GM10248 (cell line): Measurements from ENCODE around the gene NR4A2.
A peak's percentile ranks its signal among the peaks of the same experiment; 100 is the strongest.

Experiments
- CTCF ChIA-PET: fragments of 300-600 bp; sonication (Branson Sonifier 250); formaldehyde crosslinking; extraction: SDS; loops from one replicate; lab custom pipeline; 2021; ENCODE audit warnings: antibody characterized with exemption; lab: Yijun Ruan, JAX
- POLR2A ChIA-PET: fragments of 350-650 bp; sonication (Branson Sonifier 250); formaldehyde crosslinking; extraction: SDS; loops from one replicate; lab custom pipeline; 2020; ENCODE audit warnings: antibody characterized with exemption; lab: Yijun Ruan, JAX
- DNase-seq: peaks from one replicate; pipeline ENCODE4 v3.0.0; 2012; ENCODE audit errors: extremely low spot score
- TF ChIP-seq, protein P1 (sequence below): IDR thresholded peaks from 2 replicates; pipeline ENCODE4 v1.5.1; 2012; ENCODE audit warnings: mild to moderate bottlenecking, low read depth; ENCODE audit errors: extremely low read depth, missing control alignments, control extremely low read depth

Gene NR4A2

DNA sequence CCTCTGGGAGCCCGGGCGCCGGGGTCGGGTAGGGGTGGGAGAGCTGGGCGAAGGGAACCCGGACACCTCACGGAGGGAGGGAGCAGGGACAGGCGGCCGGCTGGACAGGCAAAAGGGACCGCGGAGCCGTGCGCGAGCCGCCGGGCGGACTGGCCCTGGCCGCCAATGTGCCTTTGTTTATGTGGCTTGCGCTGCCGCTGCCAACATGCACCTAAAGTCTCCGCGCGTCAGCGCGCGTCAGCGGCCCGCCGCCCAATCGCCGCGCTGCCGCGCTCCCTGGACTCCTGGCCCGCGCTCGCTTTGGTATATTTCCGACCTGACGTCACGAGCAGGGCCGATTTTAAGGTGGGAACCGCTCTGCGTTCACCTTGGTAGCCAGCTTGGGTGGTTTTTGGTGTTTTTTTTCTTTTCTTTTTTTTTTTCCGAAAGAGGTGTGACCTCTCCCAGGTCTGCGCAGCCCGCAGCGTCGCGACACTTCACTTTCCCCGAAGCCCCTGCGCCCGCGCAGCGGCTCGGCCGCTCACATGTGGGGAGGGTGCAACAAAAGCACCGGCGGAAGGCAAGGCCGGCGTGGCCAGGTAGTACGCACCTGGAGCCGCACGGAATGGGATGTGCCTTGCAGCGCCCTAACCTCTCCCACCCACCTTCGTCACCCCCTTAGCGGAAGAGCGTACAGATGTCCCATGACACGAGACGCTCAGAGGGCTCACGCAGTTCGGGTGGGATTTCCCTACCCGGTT lies at the start of gene NR4A2:
NR4A2 (minus strand) TSS at position 188 of the 740 bp plus-strand sequence. CDS start 2,535 bp downstream, outside the sequence.
- ChIA-PET POLR2A (interaction anchor here (0.9 to 1.8 kb wide), 3 partner anchors 8 to 261 kb away, joined by 3 to 5 read pairs (median 4); no protein-coding TSS in a partner anchor), CTCF (interaction anchor here (1.3 to 4.5 kb wide), 3 partner anchors 106 to 257 kb away, joined by 4 to 51 read pairs (median 12); no protein-coding TSS in a partner anchor)
- TF ChIP-seq, protein P1, sequence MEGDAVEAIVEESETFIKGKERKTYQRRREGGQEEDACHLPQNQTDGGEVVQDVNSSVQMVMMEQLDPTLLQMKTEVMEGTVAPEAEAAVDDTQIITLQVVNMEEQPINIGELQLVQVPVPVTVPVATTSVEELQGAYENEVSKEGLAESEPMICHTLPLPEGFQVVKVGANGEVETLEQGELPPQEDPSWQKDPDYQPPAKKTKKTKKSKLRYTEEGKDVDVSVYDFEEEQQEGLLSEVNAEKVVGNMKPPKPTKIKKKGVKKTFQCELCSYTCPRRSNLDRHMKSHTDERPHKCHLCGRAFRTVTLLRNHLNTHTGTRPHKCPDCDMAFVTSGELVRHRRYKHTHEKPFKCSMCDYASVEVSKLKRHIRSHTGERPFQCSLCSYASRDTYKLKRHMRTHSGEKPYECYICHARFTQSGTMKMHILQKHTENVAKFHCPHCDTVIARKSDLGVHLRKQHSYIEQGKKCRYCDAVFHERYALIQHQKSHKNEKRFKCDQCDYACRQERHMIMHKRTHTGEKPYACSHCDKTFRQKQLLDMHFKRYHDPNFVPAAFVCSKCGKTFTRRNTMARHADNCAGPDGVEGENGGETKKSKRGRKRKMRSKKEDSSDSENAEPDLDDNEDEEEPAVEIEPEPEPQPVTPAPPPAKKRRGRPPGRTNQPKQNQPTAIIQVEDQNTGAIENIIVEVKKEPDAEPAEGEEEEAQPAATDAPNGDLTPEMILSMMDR, result no peak
- peak; percentile 86 for DNase-seq

DNA sequence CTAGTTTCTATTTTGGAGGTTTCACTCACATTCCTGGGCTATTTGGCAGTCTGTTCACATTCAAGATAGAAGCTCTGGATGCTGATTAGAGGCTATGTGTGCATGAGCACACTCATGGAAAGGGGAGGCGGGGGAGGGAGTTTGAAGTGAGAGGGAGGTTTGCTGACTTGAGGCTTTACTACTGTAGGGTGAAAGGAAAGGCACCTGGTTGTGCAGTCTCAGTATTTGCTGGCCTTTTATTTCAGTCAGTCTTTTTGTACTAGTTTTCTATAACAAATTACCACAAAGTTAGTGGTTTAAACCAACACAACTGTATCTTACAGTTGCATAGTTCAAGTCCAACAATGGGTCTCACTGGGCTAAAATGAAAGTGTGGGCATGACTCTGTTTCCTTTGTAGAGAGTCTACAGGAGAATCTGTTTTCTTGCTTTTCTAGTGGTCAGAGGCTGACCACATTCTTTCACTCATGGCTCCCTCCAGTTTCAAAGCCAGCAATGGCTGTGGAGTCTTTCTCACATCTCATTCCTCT lies 47.7 kb upstream of the NR4A2 start:
- no peak for DNase-seq
- CTCF ChIA-PET, result interaction anchor here (1.1 to 1.3 kb wide), 2 partner anchors 34 to 209 kb away, joined by 3 to 4 read pairs; no protein-coding TSS in a partner anchor
- POLR2A ChIA-PET, result no interaction called here
- TF ChIP-seq, protein P1, result no peak

DNA sequence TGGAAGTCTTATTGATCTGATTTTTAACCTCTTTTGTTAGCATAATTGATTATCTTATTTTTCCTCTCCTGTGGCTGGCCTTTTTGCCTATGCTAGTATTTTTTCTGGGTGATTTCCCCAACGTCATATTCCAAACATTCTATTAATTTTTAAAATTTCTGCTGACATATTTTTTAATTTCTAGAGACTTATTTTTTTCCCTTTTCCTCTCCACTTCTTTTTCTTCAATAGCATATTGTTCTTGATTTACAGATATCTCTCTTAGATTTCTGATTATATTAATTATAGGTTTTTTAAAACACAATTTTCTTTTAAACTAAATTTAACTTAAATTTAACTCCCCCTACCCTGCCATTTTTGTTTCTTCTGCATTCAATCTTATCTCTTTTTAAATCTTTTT lies 47.2 kb upstream of the NR4A2 start:
- TF ChIP-seq, protein P1, result no peak
- ChIA-PET CTCF (interaction anchor here (1.3 kb wide), 1 partner anchor 34 kb away, joined by 4 read pairs; no protein-coding TSS in a partner anchor), POLR2A (no interaction called here)
- DNase-seq, result no peak

DNA sequence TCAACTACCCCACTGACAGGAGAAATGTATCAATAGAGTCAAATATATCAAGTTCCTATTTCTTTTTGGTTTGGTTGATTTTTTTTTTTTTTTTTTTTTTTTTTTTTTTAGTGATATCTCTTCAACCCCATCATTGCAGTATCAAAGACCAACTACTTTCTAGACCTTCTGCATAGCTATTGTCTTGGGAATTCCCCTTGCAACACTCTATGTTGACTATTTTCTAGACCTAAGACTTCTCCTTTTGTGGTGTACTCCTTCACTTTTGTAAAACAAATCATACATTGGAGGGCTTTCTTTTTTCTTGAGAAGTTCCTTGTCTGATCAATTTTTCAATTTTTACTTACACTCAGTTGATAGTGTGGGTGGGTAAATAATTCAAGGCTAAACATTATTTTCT lies 46.5 kb upstream of the NR4A2 start:
- ChIA-PET CTCF (no interaction called here), POLR2A (no interaction called here)
- TF ChIP-seq, protein P1, result no peak
- peak; percentile 50 for DNase-seq

DNA sequence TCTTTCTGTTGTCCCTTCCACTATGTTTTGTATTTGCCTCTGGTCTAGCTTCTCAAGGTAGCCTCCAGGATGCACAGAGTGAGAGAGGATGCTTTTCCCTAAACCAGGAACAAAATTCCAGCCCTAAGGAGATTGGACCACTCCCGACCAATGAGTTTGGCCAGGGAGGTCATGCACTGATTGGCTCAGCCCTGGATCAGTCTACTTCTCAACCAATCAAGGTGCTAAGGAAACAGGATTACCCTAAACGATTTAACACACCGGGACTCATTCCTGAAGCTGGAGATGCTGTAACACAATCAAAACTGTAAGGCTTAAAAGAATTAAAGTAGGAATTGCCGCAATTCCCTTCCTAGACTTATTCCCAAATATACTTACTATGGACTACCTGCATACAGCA lies 34.2 kb upstream of the NR4A2 start:
- no peak for DNase-seq
- POLR2A ChIA-PET, result interaction anchor here (0.5 kb wide), 1 partner anchor 13 kb away, joined by 6 read pairs; no protein-coding TSS in a partner anchor
- CTCF ChIA-PET, result interaction anchor here (1.7 kb wide), 1 partner anchor 9 kb away, joined by 4 read pairs; no protein-coding TSS in a partner anchor
- TF ChIP-seq, protein P1, result no peak

DNA sequence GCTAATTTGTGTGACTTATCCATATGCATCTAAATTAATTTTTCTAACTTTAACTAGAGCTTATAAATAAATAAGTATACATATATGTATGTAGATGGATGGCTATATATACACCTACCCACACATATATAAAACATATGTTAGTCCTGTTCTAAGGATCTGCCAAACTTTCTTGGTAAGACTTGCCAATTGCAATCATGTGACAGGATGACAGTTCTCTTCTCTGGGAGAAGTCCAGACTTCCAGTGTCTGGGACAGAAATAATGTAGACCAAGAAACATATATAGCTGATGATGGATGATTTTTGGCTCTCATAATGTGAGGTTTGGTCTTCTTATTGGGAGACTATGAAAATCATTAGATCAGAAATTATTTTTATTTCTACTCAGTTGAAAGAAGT lies 30.6 kb upstream of the NR4A2 start:
- TF ChIP-seq, protein P1, result no peak
- no peak for DNase-seq
- POLR2A ChIA-PET, result no interaction called here
- CTCF ChIA-PET, result no interaction called here
